Measurements from ENCODE around the gene PTPRN2.
"Not testable (repeated sequence)": the region's sequence is repeated elsewhere in the genome, so short reads cannot be mapped to it uniquely, and the experiment has no call there.

PTPRN2 gene

DNA sequence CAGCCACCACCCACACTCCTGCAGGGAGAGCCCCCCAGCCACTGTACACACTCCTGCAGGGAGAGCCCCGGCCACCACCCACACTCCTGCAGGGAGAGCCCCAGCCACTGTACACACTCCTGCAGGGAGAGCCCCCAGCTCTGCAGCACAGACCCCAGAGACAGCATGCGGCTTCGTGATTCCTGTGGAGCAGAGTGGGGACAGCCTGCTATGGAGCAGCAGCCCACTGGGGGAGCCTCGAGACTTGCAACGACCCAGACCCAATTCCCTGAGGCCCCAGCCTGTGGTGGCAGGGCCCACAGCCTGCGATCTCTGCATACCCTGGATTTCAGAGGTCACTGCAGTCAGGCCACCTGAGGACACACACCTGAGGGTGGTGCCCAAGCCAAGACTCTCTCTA, 727.7 kb downstream of the PTPRN2 start:
- no peak for DNase-seq

DNA sequence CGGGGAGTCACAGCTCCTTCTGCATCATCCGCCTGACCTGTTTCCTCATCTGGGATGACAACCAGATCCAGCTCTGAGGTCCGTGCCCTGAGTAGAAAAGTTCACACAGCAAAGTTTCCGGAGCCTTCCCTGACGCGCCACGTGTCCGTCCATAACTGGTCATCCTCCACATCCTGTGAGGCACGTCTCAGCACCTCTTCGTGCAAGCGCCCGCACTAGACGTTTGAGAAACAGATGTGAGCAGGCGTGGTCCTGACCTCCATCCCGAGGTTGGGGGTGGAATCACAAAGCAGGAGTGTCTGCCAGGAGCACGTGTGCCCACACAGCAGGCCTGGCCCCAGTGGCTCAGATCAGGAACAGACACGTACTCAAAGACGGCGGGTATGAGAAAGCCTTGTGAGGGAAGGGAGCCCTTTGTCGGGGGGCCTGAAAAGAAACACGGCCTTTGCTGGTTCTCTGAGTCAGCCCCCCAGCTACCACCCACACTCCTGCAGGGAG, 730.0 kb downstream of the PTPRN2 start:
- no peak for DNase-seq

GRCh38 chr7:157856873-157857577, 730.6 kb downstream of the PTPRN2 start:
- DNase-seq: no peak

DNA sequence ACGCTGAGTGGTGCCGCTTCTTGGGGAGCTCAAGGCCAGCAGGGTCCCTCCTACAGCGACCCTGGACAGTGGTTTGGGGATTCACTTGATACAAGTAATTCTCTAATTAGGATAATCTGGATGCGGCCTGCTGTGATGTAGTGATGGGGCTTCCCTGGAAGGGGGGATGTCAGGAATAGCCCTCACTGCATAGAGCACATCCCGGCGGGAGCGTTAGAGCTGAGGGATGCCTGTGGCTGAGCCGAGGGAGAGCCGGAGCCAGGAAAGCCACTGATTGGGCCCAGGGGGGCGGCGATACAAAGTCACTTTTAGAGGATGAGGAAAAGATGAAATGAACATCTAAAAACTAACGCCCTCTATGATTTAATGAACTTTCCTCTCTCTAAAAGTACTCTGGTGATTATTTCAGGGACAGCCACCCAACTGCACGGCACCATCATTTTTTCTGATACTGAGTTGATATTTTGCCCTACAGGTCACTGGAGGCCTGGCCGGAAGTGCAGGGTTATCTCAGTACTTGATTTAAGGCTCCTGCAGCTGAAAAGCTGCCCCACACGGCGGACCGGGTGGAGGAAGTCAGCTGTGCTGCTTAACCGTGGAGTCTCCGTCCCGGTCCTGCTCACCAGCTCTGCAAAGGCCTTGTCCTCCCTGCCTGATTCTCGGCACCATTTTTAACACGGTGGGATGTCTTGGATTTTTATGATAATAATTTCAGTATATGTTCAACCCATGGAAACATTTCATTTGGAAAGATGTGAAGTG, 732.0 kb downstream of the PTPRN2 start:
- no peak for DNase-seq

- DNase-seq: no peak
Observed at GRCh38 chr7:157855016-157855415, 732.6 kb downstream of the PTPRN2 start.

DNA sequence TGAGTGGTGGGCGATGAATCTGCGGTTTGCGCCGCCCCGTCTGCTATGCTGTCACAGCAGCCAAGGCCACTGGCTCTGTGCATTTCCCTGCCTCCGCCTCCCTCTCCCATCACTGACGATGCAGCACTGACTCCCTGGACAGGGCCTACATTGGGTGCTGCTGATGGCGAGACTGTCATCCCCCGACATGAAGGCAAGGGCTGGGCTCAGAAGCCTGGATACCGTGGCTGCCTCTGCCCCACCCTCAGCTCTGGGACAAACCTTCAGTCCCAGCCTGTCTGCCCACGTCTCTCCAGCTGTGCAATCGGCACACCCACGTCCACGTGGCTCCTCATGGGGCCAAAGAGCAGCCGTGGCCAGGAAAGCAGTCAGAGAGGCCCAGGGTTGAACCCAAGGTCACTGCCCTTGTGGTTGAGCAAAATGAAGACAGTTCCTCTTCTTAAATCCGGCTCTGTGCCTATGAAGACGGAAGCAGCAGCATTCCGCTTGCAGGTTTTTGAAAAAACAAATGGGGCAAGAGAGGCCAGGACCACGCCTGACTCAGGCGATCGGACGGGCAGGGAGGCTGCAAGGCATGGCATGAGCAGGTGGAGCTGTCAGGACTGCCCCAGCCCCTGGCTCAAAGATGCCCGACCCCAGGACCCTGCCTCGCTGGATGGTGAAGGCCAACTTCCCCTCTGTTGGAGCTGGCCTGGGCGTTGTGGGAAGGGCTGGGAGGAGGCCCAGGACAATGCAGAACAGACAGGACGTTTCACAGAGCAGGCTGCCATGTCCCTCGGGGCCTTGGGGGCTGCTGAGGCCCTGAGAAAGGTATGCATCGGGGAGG, 733.3 kb downstream of the PTPRN2 start:
- no peak for DNase-seq

GRCh38 chr7:157853789-157854065, 733.9 kb downstream of the PTPRN2 start:
- no peak for DNase-seq

DNA sequence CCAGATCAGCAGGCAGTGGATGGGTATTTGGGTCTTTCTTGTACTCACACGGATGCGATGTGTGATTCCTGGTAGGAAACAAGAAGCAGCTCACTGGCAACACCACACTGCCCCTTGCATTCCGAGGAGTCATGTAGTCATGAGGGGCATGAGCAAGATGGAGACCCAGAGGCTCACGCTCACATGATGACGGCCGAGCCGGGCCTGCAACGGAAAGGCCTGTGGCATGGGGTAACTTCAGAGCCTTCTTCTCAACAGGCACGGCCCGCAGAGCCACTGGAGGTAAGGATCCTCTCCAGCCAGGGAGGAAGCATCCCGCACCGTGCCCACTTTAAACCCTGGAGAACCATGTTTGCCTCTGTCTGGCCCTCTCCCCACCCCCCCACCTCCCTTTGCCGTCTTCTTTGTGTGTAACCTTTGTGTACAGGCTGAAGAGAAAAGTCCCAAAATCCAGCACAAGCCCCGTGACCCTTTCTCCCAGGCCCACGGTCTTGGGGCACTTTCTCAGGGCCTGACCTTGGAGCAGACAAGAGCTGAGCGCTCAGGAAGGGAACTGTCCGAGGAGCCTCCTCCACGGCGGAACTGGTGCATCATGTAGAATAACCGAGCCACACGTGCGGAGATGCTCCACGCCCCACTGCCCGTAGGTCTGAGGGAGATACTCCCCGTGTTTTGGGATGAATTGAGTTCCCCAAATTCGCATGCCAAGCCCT, 734.4 kb downstream of the PTPRN2 start:
- no peak for DNase-seq

DNA sequence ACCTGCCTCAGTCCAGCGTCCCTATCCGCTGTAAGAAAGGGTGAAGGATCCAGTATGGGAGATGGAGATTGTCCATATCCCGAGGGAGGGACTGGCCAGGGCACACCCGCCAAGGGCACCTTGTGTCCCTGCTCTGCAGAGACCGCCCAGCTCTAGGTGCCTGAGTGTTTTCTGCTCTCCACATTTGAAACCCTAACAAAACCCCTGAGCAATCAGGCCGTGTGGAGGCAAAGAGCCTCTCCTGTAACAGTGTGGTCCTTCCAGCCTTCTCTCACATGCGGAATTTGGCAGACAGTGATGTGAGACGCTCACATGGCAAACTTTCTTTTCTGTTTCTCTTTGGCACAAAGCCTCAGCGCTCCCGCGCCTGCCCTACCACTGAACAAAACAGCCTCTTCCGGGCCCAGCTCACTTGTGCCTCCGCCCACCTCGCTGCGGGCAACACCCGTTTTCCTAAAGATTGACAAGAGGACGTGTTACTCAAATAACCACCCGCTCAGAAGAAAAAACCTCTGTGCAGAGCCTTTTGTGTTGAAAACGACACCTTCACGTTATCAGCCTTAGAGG, 736.0 kb downstream of the PTPRN2 start:
- no peak for DNase-seq

- DNase-seq: no peak
Observed at GRCh38 chr7:157850481-157851444, 736.9 kb downstream of the PTPRN2 start.

GRCh38 chr7:157849726-157850125, 737.9 kb downstream of the PTPRN2 start:
- DNase-seq: no peak

- DNase-seq: no peak
Observed at GRCh38 chr7:157849341-157849596, 738.4 kb downstream of the PTPRN2 start.

- no peak for DNase-seq
Observed at GRCh38 chr7:157848508-157849340, 738.9 kb downstream of the PTPRN2 start.

- DNase-seq: not testable (repeated sequence)
Observed at GRCh38 chr7:157847756-157848487, 739.7 kb downstream of the PTPRN2 start.

- not testable (repeated sequence) for DNase-seq
Observed at GRCh38 chr7:157846746-157847145, 740.9 kb downstream of the PTPRN2 start.

GRCh38 chr7:157846271-157846670, 741.4 kb downstream of the PTPRN2 start:
- DNase-seq: no peak

GRCh38 chr7:157845203-157845835, 742.3 kb downstream of the PTPRN2 start:
- no peak for DNase-seq

GRCh38 chr7:157844611-157845010, 743.0 kb downstream of the PTPRN2 start:
- no peak for DNase-seq

DNA sequence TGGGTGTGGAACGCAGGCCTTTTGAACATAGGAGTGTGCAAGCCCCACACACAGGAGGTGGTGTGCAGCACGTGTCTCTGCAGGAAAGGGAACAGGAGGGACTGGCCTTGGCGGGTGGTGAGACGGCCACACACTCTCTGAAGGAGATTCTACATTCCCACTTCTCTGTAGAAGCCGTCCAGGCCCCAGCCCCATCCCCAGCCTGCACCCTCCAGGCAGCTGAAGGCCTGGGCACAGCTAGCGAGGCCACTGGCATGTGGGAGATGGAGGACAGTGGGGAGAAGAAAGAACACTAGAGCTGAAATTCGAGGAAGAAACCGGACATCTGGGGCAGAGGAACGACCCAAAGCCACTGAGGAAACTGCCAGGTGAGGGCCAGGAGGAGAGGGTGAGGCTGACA, 743.5 kb downstream of the PTPRN2 start:
- DNase-seq: no peak
